Measurements from ENCODE around the gene CCDC138. TPM values are rescaled to one million over a fixed set of nuclear protein-coding genes. Genes with fewer than 3 reads are reported as not detected.

CCDC138 gene
- total RNA-seq, 1 experiment from 2014 or later: 10.1 TPM

- CTCF ChIA-PET: no interaction called here
- Histone ChIP-seq H3K9me3 (ENCODE audit: control insufficient read depth, insufficient read depth, low read depth, low read length) (peaks cover 17% of the 10 kb centered on the region; the same call in 1 of the 2 replicates), H3K36me3 (ENCODE audit: control insufficient read depth, insufficient read depth, low read length) (no peaks in the 10 kb centered on the region), H3K4me1 (ENCODE audit: control insufficient read depth, insufficient read depth, low read length) (no peaks in the 10 kb centered on the region), H3K27ac (ENCODE audit: low read length) (no peak overlapping the region), H3K27me3 (ENCODE audit: control insufficient read depth, insufficient read depth, low read length) (no peaks in the 10 kb centered on the region), H3K4me3 (ENCODE audit: low read depth in 2 of 2, low read length in 2 of 2) (no peak overlapping the region)
- TF ChIP-seq SIN3A (IDR thresholded peaks at IDR 0.05; ENCODE audit: borderline replicate concordance, insufficient read depth, low read depth, low read length): no peak
- TF ChIP-seq POLR2AphosphoS5 (IDR thresholded peaks at IDR 0.05; ENCODE audit: low read depth, low read length): no peak
- no peak for TF ChIP-seq REST (IDR thresholded peaks at IDR 0.05; ENCODE audit: insufficient read depth in 1 of 2, low read depth in 2 of 2, low read length in 1 of 2)
- TF ChIP-seq CTCF (IDR thresholded peaks at IDR 0.05): no peak
- TF ChIP-seq TCF7L2 (IDR thresholded peaks at IDR 0.05; ENCODE audit: low read depth, low read length): no peak
- DNase-seq (ENCODE audit: low read depth, low spot score) (no peak), ATAC-seq (no peak)
- BruUV-seq (replicated peaks): no TSS peak
- intact Hi-C loops (cut with micrococcal nuclease; ENCODE audit: unreplicated experiment) (no loop called here), in situ Hi-C loops (cut with HindIII; ENCODE audit: low pct_unique_long_range_greater_than_20kb, low sequenced_read_pairs) (no loop called here)
- POLR2A ChIA-PET: no interaction called here
These were observed 48.0 kb downstream of the CCDC138 start for GRCh38 chr2:108834620-108835019.

GRCh38 chr2:108835040-108835439 lies 48.5 kb downstream of the CCDC138 start:
- TF ChIP-seq POLR2AphosphoS5 (IDR thresholded peaks at IDR 0.05; ENCODE audit: low read depth, low read length): no peak
- no peak for TF ChIP-seq SIN3A (IDR thresholded peaks at IDR 0.05; ENCODE audit: borderline replicate concordance, insufficient read depth, low read depth, low read length)
- TF ChIP-seq TCF7L2 (IDR thresholded peaks at IDR 0.05; ENCODE audit: low read depth, low read length): no peak
- no peak for TF ChIP-seq REST (IDR thresholded peaks at IDR 0.05; ENCODE audit: insufficient read depth in 1 of 2, low read depth in 2 of 2, low read length in 1 of 2)
- no peak for TF ChIP-seq CTCF (IDR thresholded peaks at IDR 0.05)
- no peaks in the 10 kb centered on the region for H3K27me3 ChIP-seq (ENCODE audit: control insufficient read depth, insufficient read depth, low read length)
- peaks cover 21% of the 10 kb centered on the region; the same call in 1 of the 2 replicates for H3K9me3 ChIP-seq (ENCODE audit: control insufficient read depth, insufficient read depth, low read depth, low read length)
- BruUV-seq (replicated peaks): no TSS peak
- ATAC-seq: no peak
- ChIA-PET CTCF (no interaction called here), POLR2A (no interaction called here)
- H3K27ac ChIP-seq (ENCODE audit: low read length): no peak overlapping the region
- in situ Hi-C loops (cut with HindIII; ENCODE audit: low pct_unique_long_range_greater_than_20kb, low sequenced_read_pairs) (no loop called here), intact Hi-C loops (cut with micrococcal nuclease; ENCODE audit: unreplicated experiment) (no loop called here)
- no peaks in the 10 kb centered on the region for H3K36me3 ChIP-seq (ENCODE audit: control insufficient read depth, insufficient read depth, low read length)
- H3K4me1 ChIP-seq (ENCODE audit: control insufficient read depth, insufficient read depth, low read length): no peaks in the 10 kb centered on the region
- no peak for DNase-seq (ENCODE audit: low read depth, low spot score)
- H3K4me3 ChIP-seq (ENCODE audit: low read depth in 2 of 2, low read length in 2 of 2): no peak overlapping the region
